ENCODE measurements around the gene LGI4.
"Not testable (repeated sequence)": the region's sequence is repeated elsewhere in the genome, so short reads cannot be mapped to it uniquely, and the experiment has no call there.

The LGI4 gene

DNA sequence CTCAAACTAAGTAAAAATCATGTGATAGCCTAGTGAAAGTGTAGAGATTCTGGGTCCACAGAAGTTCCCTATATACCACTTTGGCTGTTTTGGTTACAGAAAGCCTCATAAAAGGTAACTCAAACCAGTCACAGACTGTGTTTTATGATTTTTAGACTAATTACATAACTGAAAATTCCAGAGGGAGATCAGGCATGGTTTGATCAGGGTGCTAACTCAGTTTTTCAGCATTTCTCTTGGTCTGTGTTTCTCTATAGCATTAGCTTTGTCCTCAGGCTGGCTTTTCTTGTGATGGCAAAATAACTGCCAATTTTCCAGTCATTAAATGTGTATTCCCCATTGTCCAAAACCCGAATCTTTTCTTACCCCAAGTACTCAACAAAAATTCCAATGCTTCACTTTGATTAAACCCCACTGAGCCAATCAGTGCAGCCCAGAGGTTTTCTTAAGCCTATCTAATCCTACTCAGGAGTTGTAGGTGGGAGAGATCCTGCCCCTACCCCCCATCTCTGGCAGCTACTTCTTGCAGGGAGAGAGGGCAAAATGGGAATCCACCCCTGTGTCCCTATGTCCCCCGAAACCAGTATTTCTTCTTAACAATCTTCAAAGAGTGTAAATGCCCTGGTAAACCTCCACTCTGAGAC lies 27.8 kb downstream of the LGI4 start:
- no peak for DNase-seq (ENCODE audit: low read depth in 2 of 2)

DNA sequence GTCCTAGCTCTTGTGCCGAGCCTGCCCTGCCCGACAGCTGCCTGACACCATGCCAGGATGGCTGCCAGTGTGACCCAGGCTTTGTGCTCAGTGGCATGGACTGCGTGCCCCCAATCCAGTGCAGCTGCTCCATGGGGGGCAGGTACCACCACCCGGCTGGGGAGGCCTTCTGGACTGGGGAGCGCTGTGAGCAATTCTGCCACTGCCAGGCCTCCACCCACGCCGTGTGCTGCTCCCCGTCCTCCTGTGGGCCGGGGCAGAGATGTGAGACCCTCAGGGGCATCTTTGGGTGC lies 28.6 kb downstream of the LGI4 start:
- no peak for DNase-seq (ENCODE audit: low read depth in 2 of 2)

DNA sequence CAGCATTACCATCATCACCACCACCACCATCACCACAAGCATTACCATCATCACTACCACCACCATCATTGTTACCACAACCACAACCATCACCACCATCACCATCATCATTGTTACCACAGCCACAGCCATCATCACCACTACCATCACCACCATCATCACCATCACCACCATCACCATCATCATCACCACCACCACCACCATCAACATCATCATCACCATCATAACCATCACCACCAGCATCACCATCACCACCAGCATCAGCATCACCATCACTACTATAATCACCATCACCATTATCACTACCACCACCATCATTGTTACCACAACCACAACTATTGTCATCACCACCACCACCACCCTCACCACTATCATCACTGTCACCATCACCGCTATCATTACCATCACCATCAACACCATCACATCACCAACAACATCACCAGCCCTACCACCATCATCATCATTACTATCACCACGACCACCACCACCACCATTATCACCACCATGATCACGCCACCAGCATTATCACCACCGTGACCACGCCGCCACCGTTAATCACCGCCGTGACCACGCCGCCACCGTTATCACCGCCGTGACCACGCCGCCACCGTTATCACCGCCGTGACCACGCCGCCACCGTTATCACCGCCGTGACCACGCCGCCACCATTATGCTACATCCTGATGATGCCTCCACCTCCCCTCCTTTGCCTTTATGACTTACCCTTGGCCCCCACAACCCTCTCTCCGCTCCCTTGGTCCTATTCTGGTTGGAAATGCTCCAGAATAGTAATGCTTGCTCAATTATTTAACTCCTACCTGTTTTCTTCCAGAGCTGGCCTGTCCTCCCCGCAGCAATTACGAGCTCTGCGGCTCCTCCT lies 29.2 kb downstream of the LGI4 start:
- DNase-seq (ENCODE audit: low read depth in 2 of 2): no peak

DNA sequence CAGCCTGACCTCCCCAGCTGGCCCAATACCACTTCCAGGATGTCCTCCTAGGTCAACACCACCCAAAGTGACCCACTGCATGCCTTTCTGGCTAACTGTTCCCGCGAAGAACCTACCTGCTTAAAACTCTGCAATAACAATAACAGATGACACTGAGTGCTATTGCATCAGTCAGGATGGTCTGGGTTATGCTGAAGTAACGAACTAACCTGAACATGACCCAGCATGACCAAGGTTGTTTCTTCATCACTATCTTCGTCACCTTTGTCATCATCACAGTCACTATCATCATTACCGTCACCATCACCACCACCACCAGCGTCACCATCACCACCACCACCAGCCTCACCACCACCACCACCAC lies 29.8 kb downstream of the LGI4 start:
- no peak for DNase-seq (ENCODE audit: low read depth in 2 of 2)

DNA sequence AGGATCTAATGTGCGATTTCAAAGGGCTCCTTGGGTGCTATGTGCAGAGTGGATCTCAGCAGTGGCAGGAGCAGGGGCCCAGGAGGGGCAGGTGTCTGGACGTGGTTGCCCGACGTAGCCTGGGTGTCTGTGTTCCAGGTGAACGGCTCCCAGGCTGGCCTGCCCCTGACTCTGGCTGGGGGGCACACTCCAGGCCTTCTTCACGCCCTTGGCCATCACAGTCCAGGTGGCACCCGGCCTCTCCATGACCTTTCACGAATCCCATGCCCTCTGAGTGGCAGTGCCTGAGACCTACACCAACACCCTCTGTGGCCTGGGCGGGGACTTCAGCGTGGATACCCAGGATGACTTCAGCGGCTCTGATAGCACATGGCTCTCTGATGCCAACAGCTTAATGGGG lies 30.5 kb downstream of the LGI4 start:
- no peak for DNase-seq (ENCODE audit: low read depth in 2 of 2)

DNA sequence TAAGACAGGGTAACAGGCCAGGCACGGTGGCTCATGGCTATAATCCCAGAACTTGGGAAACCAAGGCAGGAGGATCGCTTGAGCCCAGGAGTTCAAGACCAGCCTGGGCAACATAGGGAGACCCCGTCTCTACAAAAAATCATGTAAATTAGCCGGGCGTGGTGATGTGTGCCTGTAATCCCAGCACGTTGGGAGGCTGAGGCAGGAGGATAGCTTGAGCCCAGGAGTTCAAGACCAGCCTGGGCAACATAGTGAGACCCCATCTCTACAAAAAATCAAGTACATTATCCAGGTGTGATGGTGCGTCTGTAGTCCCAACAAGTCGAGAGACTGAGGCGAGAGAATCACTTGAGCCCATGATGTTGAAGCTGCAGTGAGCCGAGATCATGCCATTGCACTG lies 31.2 kb downstream of the LGI4 start:
- DNase-seq (ENCODE audit: low read depth in 2 of 2): not testable (repeated sequence)

DNA sequence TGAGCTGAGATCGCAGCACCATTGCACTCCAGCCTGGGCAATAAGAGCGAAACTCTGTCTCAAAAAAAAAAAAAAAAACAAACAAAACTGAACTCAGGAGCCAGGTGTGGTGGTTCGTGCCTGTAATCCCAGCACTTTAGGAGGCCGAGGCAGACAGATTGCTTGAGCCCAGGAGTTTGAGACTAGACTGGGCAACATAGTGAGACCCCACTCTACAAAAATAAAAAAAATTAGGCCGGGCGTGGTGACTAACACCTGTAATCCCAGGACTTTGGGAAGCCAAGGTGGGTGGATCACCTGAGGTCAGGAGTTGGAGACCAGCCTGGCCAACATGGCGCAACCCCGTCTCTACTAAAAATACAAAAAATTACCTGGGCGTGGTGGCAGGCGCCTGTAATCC lies 32.9 kb downstream of the LGI4 start:
- not testable (repeated sequence) for DNase-seq (ENCODE audit: low read depth in 2 of 2)

DNA sequence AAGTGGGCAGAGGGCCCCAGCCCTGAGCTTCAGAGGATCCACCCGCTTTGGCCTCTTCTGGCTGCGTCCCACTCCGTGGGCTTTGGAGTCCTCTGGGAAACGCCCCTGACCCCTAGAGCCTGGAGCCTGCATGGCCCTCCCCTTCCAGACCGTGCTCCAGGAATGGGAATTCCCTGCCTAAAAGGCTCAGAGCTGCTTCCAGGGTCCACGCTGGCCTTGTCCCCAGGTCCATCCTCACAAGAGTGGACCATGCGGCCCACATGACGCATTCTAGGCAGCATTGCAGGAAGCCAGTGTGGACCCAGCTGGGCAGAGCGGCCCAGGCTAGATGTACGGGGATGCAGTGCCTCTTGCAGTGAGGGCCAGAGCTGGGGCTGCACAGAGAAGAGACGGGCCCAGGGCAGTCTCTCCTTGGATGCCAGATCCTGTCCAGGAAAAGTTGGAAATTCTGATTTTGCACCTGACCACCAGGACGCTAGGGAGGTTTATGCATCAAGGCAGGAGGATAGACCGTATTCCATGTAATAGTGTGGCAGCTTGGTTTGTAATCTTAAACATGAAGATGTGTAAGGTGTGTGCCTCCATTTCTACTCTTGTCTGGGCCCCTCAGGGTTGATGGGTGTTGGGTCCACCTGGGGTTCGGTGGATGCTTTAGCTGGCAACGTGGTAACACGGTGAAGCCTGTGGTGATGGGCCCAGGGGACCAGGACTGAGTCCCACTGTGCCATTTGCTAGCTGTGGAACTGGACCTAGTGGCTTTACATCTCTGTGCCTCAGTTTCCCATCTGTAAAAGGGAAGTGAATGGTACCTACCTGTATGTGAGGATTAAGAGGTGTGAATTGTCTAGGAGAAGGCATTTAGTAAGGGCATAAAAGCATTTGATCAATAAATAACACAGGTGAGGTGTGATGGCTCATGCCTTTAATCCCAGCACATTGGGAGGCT lies 34.0 kb downstream of the LGI4 start:
- DNase-seq (ENCODE audit: low read depth in 2 of 2): no peak

DNA sequence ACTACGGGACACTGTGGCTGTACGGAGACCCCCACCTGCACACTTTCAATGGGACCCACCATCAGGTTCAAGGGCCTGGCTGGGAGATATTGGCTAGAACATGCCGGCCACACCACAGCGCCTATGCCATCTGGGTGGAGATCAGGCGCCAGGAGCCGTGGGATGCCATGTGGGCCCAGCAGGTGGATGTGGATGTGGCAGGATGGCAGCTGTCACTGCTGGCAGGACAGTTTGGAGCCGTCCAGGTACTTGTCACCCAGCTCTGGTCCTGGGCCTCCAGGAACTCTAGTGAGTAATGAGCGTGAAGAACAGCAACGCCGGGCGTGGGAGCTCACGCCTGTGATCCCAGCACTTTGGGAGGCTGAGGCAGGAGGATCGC lies 35.0 kb downstream of the LGI4 start:
- no peak for DNase-seq (ENCODE audit: low read depth in 2 of 2)

DNA sequence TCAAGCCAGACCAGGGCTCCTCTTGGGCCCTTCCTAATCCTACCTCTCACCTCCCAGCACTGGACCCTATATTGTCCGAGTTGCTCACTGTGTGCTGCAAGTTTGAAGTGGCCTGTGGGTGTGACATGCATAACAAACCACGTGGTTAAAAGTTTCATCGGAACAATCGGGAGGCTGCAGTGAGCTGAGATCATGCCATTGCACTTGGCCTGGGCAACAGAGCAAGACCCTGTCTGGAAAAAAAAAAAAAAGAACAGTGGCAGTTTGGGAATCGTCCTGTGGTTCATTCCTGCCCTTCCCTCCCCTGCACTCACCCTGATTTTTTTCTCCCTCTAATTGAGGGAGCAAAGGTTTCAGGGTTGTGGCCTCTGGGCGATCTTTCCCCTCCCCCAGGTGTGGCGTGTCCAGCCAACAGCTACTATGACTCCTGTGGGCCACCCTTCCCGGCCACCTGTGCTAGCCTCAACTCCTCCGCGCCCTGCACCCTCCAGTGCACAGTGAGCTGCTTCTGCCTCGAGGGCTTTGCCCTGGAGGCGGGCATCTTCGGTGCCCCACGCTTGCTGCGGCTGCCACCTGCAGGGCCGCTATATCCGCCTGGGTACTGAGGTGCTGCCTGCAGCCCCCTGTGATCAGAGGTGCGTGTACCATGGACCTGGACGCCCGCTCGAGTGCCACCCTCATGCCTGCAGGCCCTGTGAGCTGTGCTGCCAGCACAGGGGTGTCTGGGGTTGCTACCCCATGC lies 35.5 kb downstream of the LGI4 start:
- DNase-seq (ENCODE audit: low read depth in 2 of 2): no peak

DNA sequence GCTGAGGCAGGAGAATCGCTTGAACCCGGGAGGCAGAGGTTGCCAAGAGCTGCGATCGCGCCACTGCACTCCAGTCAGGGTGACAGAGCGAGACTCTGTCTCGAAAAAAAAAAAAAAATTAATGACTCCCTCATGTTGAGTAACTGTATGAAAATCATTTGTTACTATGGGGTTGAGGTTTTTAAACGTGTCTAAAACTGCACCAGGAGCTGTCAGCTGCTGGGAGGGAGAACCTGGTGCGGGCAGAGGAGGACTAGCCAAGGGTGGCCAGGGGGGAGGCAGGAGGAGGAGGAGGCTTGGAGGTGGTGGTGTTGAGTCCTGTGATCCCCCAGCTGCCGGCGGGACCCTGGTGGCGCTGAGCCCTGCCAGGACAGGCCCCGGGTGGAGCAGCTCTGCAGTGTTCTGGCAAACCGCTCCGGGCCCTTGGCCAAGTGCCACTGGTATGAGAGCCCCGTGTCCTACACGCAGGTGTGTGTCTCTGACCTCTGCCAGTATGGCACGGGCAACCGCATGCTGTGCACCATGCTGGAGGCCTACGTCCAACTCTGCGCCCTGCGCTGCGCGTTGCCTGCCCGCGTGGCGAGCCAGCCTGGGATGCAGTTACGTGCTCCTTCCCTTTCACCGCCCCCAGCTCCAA lies 36.3 kb downstream of the LGI4 start:
- DNase-seq (ENCODE audit: low read depth in 2 of 2): no peak

DNA sequence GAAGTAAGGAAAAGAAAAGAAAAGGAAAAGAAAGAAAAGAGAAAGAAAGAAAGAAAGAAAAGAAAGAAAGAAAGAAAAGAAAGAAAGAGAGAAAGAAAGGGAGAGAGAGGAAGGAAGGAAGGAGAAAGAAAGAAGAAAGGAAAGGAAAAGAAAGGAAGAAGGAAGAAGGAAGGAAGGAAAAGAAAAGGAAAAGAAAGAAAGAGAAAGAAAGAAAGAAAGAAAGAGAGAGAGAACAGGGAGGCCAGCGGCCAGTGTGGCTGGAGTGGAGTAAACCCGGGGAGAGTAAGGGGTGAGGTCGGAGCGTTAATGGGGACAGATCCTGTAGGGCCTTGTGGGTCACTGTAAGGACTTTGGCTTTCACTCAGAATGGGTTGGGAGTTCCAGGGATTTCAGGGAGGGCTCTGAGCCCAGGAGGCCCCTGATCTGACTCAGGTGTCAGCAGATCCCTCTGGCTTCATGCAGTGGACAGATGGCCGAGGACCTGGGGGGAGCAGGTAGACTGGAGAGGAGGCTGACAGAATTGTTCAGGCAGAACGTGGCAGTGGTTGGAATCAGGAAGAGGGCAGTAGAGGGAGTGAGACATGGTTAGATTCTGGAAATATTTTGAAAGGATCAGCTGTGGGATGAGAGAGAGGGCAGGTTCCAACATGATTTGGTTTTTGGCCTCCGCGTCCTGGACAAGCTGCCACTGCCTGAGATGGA lies 39.0 kb downstream of the LGI4 start:
- DNase-seq (ENCODE audit: low read depth in 2 of 2): no peak

DNA sequence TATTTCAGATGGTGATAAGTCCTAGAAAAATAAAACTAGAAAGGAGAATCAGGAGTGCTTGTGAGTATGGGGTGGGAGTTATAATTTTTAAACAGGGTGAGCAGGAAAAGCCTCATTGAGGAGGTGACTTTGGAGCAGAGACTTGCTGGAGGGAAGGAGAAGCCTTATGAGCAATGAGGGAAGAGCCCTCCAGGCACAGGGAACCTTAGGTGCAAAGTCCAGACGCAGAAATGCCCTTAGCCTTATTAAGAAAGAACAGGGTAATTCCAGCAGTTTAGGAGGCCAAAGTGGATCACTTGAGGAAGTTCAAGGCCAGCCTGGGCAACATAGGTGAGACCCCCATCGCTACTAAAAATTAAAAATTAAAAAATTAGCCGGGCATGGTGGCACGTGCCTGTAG lies 40.2 kb downstream of the LGI4 start:
- DNase-seq (ENCODE audit: low read depth in 2 of 2): no peak

DNA sequence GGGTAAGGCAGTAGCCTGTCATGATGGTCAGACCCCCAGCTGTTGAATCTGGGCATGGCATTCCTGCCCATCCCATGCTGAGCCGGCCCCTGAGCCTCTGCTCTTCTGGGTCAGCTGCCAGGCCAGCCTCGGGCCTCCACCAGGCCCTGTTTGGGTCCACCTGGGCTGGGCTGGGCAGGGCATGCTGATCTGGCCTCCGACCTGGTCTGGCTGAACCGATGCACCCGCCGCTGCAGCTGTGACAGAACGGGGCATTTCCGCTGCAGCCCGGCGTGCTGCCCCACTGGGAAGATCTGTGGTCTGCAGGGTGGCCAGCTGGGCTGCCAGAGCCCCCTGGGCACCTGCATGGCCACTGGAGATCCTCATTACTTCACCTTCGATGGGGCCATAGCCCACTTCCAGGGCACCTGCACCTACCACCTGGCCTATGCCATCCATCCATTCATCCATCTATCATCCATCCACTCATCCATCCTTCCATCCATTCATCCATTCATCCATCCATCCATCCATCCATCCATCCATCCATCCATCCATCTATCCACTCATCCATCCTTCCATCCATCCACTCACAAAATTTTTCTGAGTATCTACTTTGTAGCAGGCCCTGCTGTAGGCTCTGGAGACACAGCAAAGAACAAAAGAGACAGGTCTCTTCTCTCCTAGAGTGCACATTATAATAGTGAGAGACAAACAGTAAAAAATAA lies 40.8 kb downstream of the LGI4 start:
- DNase-seq (ENCODE audit: low read depth in 2 of 2): no peak

DNA sequence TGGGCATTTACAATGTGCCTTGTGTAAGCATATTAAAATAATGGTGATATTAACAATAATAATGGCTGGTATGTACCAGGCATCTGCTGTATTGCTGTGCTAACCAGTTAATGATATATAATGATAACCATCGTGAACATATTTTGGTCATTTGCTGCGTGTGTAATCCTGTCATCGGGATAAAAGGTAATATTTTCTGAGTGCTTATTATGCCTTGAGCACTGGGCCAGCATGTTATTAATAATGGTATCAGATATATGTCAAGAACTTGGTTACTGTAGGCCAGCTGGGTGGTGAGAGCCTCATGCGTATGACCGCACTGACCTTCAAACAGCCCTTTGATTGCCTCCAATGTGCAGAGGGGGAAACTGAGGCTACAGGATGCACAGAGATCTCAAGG lies 41.4 kb downstream of the LGI4 start:
- no peak for DNase-seq (ENCODE audit: low read depth in 2 of 2)

DNA sequence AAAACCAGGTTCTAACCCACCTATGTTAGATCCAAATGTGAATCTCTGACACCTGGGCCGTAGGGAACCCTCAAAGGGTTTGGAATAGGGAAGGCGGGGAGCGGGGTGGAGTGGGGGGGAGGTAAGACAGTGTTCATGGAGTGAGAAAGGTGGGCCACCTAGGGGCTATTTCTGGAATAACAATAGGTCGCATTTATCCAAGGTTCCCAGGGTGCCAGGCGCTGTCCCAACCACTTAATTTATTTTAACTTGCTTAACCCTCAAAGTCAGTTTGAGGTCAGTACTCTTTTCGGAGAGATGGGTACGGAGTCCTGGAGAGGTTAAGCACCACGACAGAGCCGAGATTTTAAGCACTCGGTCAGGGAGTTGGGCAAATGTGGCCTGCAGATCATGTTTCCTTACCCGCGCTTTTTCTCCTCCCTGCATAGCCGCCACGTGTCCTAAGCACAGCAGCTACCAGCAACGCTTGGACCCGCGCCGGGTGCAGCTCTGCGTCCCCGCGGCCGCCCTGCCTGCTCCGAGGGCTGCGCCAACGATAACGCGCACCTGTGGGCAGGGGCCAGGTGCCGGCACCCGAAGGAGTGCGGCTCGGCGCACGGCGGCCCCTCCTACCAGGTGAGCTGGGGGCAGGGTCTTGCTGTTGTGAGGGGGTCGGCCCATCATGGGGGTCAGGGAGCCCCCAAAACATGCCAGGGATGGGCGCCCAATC lies 44.2 kb downstream of the LGI4 start:
- peak in 1 of 2 donors; percentile 30 for DNase-seq (ENCODE audit: low read depth in 2 of 2)

DNA sequence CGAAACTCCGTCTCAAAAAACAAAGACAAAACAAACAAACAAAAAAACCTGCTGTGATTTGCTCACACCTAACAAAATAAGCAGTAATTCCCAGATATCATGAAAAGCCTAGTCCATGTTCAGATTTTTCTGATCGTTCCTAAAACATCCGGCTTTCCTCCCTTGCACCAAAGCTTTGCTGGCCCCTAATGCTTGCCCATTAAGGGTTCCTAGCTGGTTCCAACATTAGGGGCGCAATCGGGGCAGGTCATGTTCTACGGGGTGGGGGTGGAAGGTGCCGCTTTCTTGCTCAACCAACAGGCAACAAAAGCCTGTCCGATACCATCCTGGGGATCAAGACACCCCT lies 44.7 kb downstream of the LGI4 start:
- no peak for DNase-seq (ENCODE audit: low read depth in 2 of 2)

DNA sequence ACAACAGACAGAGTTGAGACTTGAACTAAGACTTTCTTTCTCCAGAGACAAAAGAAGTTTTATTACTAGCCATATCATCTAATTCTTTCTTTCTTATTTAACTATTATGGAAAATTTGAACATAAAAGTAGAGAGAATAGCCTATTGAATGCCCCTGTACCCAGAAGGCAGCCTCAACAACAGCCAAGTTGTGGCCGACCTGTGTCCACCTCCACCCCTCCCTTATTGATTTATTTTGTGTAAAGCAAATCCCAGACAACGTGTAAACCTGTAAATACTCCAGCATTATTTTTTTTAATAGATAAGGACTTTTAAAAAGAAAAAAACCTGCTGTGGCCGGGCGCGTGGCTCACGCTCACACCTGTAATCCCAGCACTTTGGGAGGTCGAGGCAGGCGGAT lies 45.3 kb downstream of the LGI4 start:
- no peak for DNase-seq (ENCODE audit: low read depth in 2 of 2)

DNA sequence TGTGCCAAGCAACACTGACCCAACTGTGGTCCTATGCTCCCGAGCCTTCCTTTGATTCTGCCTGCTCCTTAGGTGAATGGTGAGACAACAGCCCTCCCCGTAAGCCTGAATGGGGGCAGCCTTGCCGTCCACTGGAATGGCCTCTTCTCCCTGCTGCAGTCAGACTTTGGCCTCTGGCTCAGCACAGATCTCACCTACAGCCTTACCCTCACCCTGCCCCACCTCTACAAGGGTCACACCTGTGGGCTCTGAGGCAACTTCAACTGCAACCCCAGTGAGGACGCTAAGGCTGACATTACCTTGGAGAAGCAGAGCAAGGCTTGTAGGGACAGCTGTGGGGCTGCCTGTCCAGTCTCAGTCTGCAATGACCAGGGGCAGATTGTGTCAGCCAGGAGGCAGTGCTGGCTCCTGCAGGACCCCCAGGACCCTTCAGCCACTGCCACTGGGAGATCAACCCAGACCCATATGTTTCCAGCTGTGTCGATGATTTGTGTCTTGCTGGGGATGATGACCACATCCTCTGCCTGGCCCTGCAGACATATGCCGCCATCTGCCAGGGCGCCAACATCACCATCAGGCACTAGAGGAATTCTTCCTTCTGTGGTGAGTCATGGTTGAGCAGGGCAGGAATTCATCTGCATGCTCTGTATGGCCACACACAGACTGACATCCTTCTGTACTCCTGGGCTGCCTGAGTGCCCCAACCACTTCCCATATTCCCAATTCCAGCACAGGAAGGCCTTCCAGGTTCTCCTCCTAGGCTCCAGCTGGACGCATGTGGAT lies 46.5 kb downstream of the LGI4 start:
- no peak for DNase-seq (ENCODE audit: low read depth in 2 of 2)

Data from stimulated activated CD8-positive, alpha-beta memory T cell treated with anti-CD3 and anti-CD28 coated beads, Interleukin-2, amount 100 ng/mL, for 48 hours (primary cell).